ENCODE measurements around the gene SPECC1. TPM values are rescaled to one million over a fixed set of nuclear protein-coding genes. Genes with fewer than 3 reads are reported as not detected.

The SPECC1 gene
- total RNA-seq, 1 experiment from 2014 or later, result 103 TPM

GRCh38 chr17:19992803-19993713 lies 16.1 kb upstream of the SPECC1 start (continued):
- TF ChIP-seq, protein P1, sequence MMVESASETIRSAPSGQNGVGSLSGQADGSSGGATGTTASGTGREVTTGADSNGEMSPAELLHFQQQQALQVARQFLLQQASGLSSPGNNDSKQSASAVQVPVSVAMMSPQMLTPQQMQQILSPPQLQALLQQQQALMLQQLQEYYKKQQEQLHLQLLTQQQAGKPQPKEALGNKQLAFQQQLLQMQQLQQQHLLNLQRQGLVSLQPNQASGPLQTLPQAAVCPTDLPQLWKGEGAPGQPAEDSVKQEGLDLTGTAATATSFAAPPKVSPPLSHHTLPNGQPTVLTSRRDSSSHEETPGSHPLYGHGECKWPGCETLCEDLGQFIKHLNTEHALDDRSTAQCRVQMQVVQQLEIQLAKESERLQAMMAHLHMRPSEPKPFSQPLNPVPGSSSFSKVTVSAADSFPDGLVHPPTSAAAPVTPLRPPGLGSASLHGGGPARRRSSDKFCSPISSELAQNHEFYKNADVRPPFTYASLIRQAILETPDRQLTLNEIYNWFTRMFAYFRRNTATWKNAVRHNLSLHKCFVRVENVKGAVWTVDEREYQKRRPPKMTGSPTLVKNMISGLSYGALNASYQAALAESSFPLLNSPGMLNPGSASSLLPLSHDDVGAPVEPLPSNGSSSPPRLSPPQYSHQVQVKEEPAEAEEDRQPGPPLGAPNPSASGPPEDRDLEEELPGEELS (CRISPR knock-in tag; IDR thresholded peaks at IDR 0.05), result no peak
- TF ChIP-seq ZNF121 (CRISPR knock-in tag; IDR thresholded peaks at IDR 0.05) (peak; percentile 66), RORB (CRISPR knock-in tag; IDR thresholded peaks at IDR 0.05) (no peak), RELA (CRISPR knock-in tag; IDR thresholded peaks at IDR 0.05; ENCODE audit: borderline replicate concordance) (no peak), TEAD4 (CRISPR knock-in tag; IDR thresholded peaks at IDR 0.05) (peak; percentile 76), MAX (CRISPR knock-in tag; IDR thresholded peaks at IDR 0.05) (peak; percentile 75), MXD4 (CRISPR knock-in tag; IDR thresholded peaks at IDR 0.05; ENCODE audit: borderline replicate concordance) (no peak), ZNF396 (CRISPR knock-in tag; IDR thresholded peaks at IDR 0.05; ENCODE audit: borderline replicate concordance) (0 out of 2 replicates have a peak, but pooled peaks have one; percentile 30)
- TF ChIP-seq, protein P2, sequence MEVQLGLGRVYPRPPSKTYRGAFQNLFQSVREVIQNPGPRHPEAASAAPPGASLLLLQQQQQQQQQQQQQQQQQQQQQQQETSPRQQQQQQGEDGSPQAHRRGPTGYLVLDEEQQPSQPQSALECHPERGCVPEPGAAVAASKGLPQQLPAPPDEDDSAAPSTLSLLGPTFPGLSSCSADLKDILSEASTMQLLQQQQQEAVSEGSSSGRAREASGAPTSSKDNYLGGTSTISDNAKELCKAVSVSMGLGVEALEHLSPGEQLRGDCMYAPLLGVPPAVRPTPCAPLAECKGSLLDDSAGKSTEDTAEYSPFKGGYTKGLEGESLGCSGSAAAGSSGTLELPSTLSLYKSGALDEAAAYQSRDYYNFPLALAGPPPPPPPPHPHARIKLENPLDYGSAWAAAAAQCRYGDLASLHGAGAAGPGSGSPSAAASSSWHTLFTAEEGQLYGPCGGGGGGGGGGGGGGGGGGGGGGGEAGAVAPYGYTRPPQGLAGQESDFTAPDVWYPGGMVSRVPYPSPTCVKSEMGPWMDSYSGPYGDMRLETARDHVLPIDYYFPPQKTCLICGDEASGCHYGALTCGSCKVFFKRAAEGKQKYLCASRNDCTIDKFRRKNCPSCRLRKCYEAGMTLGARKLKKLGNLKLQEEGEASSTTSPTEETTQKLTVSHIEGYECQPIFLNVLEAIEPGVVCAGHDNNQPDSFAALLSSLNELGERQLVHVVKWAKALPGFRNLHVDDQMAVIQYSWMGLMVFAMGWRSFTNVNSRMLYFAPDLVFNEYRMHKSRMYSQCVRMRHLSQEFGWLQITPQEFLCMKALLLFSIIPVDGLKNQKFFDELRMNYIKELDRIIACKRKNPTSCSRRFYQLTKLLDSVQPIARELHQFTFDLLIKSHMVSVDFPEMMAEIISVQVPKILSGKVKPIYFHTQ (CRISPR knock-in tag; IDR thresholded peaks at IDR 0.05), result peak; percentile 59; the same call in 1 of the 2 replicates
- TF ChIP-seq, protein P3, sequence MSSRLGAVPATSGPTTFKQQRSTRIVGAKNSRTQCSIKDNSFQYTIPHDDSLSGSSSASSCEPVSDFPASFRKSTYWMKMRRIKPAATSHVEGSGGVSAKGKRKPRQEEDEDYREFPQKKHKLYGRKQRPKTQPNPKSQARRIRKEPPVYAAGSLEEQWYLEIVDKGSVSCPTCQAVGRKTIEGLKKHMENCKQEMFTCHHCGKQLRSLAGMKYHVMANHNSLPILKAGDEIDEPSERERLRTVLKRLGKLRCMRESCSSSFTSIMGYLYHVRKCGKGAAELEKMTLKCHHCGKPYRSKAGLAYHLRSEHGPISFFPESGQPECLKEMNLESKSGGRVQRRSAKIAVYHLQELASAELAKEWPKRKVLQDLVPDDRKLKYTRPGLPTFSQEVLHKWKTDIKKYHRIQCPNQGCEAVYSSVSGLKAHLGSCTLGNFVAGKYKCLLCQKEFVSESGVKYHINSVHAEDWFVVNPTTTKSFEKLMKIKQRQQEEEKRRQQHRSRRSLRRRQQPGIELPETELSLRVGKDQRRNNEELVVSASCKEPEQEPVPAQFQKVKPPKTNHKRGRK (CRISPR knock-in tag; IDR thresholded peaks at IDR 0.05; ENCODE audit: borderline replicate concordance), result peak; percentile 70; the same call in 1 of the 2 replicates

- ChIA-PET POLR2A (no interaction called here), CTCF (interaction anchor here (1.1 to 1.8 kb wide), 3 partner anchors 13 to 125 kb away, joined by 3 to 8 read pairs (median 4); partner anchors contain the start of gene SPECC1)
- no peak for ATAC-seq
- Mint-ChIP-seq H3K4me1 (peaks cover 2% of the 10 kb centered on the region), H3K27ac (no peak overlapping the region), H3K4me3 (no peak overlapping the region), H3K9me3 (no peaks in the 10 kb centered on the region), H3K36me3 (no peaks in the 10 kb centered on the region), H3K27me3 (ENCODE audit: low read depth) (no peaks in the 10 kb centered on the region; the same call in 1 of the 2 replicates)
- DNase-seq (ENCODE audit: low spot score), result no peak
- TF ChIP-seq IRF2 (CRISPR knock-in tag; IDR thresholded peaks at IDR 0.05; ENCODE audit: borderline replicate concordance, low read depth), result no peak
- no peak for TF ChIP-seq ZNF232 (CRISPR knock-in tag; IDR thresholded peaks at IDR 0.05)
- TF ChIP-seq, protein P2 (CRISPR knock-in tag; IDR thresholded peaks at IDR 0.05), result no peak
- no peak for TF ChIP-seq KAT7 (CRISPR knock-in tag; IDR thresholded peaks at IDR 0.05; ENCODE audit: borderline replicate concordance)
- TF ChIP-seq E2F1 (CRISPR knock-in tag; IDR thresholded peaks at IDR 0.05), result no peak
- TF ChIP-seq JUN (CRISPR knock-in tag; IDR thresholded peaks at IDR 0.05), result no peak
- no peak for TF ChIP-seq NR1H2 (CRISPR knock-in tag; IDR thresholded peaks at IDR 0.05)
- no peak for TF ChIP-seq ZBTB21 (CRISPR knock-in tag; IDR thresholded peaks at IDR 0.05; ENCODE audit: borderline replicate concordance)
- no peak for TF ChIP-seq TP53 (CRISPR knock-in tag; IDR thresholded peaks at IDR 0.05)
- no peak for TF ChIP-seq PRDM15 (CRISPR knock-in tag; IDR thresholded peaks at IDR 0.05)
Measured at GRCh38 chr17:19996086-19996485, 13.1 kb upstream of the SPECC1 start.
